Superior temporal gyrus (tissue), 1 donor: ENCODE results near the gene TERF2IP.

Experiments
- DNase-seq: peaks from one replicate; pipeline ENCODE4 v3.0.0-alpha.2; 2016; ENCODE audit errors: extremely low spot score

The TERF2IP gene

DNA sequence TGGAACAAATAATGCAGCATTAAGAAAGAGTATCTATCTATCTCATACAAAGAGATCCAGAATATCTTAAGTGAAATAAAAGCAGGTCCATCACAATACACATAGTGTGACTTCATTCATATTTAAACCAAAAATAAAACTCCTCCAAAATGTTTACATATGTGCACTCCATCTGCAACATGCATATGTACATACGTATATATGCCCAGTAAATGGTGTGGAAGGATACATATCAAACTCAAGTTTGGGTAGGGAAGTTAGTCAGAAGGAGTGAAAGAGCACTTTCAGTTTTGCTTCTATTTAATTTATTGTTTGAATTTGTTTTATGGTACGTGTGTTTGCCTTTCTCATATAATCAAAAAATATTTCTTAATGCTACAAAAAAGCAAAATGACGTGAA is 12.5 kb upstream of the TERF2IP start:
- no peak for DNase-seq

- DNase-seq: no peak
Measured at GRCh38 chr16:75640598-75640997, 7.0 kb upstream of the TERF2IP start.

DNA sequence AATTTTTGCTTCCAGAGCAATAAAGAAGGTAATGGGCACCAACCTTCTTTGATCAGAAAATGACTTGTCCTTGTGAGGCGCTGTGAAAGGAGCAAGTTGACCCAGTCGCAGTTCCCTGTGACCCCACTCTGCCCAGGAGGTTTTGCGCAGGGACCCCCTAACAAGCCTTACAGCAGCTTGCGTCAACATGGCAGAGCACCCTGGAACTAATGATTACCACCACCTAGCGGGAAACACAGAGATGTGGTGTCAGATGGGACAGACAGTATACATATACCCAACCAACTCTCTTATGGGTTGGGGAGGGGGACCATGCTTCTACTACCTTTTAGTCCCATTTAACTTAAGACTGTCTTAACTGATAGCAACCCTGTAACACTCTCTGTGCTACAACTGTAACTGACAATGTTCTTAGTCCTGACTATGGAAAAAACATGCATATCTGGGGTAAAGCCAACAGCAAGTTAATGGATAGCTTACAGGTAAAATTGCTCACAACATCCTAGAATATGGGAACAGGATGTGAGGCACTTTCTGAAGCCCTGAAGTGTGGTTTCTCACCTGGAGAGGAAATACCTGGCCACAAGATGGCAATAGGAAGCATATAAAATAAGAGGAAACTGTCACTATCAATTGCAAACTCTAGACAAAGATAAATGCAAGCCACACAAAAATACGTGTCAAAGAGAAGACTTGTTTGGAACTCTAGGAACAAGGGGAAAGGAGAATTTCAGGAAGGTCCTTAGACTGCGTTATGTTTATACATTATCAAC is 3.1 kb upstream of the TERF2IP start:
- no peak for DNase-seq

DNA sequence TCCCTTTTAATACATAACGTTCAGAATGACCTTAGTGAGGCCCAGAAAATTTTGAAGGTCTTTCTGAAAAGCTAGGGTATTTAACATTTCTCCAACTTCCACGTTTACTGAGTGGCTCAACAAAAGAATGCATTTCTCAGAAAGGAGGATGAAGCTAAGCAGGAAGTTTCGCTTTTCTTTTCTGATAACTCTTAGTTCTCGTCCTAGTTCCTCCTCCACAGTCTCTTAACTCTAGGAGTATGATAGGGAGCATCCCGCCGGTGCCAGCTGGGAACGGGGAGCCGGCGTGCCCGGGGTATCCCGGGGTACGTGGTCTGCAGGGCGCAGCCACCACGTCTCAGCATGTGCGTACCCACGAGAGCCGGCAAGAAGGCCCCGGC is 471 bp upstream of the TERF2IP start:
- no peak for DNase-seq

DNA sequence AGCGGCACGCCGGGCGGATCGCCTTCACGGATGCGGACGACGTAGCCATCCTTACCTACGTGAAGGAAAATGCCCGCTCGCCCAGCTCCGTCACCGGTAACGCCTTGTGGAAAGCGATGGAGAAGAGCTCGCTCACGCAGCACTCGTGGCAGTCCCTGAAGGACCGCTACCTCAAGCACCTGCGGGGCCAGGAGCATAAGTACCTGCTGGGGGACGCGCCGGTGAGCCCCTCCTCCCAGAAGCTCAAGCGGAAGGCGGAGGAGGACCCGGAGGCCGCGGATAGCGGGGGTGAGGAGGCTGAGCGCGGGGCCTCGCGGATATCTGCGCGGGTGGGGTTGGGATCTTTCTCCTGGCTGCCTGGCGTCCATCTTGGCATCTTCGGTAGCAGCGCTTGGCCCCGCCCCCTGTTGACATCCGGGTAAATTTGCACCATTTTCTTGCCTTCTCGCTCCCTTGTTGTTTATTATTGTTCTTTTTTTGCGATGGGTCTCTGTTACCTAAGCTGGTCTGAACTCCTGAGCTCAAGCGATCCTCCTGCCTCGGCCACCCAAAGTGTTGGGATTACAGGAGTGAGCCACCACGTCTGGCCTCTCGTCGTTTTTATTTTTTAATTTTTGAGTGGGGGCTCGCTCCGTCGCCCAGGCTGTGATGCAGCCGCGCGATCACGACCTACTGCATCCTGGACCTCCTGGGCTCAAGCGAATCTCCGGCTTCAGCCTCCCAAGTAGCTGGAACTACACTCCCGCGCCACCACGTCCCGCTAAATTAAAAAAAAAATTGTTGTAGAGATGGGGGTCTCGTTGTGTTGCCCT is 898 bp downstream of the TERF2IP start:
- DNase-seq: peak; percentile 91

- DNase-seq: peak; percentile 36
Measured at GRCh38 chr16:75653922-75654321, 6.3 kb downstream of the TERF2IP start.

- DNase-seq: no peak
Measured at GRCh38 chr16:75658175-75658574, 10.6 kb downstream of the TERF2IP start.

- peak; percentile 74 for DNase-seq
Measured at GRCh38 chr16:75660321-75660720, 12.7 kb downstream of the TERF2IP start.

DNA sequence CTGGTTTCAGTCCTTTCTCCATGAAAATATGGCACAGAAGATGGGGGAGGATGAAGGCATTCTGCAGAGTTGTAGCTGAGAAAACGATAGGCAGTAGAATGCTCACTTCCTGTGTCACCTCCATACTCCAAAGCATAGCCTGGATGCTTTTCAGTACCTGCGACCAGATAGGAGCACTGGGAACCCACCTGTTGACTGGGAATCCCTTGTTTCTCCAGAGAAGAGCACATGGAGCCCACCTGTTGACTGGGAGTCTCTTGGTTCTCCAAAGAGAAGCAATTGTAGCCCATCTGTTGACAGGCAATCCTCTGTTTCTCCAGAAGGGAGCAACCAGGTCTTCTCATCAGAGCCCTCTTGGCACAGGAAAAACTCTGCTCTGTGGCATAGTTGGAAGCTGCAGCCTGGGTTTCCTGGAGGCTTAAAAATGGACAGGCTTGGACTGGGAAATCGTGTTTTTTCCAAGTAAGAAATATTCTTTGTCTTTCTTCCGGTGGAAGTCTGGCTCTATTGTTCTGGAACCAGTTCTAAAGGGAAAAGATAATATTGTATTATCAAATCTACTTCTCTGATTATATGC is 13.2 kb downstream of the TERF2IP start:
- peak; percentile 47 for DNase-seq

- no peak for DNase-seq
Measured at GRCh38 chr16:75667503-75667902, 19.9 kb downstream of the TERF2IP start.

DNA sequence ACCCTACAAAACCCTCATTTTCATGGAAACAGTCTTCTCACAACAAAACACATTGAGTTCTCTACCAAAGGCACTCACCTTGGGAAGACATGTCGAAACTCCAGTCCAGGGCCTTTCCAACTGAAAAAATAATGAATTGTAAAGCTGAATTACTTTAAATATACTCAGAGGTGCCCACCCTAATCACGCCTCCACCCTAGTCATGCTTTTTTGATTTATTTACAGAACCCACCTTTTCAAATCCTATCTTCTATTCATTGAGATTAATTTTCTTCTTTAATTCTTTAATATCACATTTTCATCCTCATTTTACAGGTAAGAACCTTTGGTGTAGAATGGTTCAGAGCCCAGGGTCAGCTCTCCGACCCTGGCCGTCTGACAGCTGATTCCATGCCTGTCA is 29.3 kb downstream of the TERF2IP start, which contains the start of gene CPHXL2:
Gene CPHXL2, minus strand, starts transcription at position 101 of the 400 bp plus-strand sequence. Its CDS starts 10 bp downstream, at position 91.
- no peak for DNase-seq

DNA sequence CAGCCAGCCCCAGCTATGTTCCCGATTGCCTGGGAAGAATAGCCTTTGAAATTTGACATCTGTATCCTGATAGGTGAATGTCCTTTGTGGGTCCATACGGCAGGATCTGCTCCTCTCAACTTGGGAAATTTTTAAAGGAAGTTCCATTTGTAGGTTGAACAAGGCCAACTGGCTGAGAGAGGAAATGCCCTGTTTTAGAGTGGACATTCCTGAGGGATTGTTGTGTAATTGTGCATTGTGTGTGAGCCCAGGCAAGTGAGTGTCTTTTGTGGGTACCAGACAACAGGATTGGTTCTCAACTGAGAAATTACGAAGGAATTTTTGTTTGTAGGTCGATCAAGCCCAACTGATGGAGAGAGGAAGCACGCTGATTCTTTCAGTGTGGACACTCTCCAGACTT is 31.8 kb downstream of the TERF2IP start:
- no peak for DNase-seq

GRCh38 chr16:75682308-75682707 is 34.7 kb downstream of the TERF2IP start:
- no peak for DNase-seq

- no peak for DNase-seq
Measured at GRCh38 chr16:75687361-75687760, 39.8 kb downstream of the TERF2IP start.

DNA sequence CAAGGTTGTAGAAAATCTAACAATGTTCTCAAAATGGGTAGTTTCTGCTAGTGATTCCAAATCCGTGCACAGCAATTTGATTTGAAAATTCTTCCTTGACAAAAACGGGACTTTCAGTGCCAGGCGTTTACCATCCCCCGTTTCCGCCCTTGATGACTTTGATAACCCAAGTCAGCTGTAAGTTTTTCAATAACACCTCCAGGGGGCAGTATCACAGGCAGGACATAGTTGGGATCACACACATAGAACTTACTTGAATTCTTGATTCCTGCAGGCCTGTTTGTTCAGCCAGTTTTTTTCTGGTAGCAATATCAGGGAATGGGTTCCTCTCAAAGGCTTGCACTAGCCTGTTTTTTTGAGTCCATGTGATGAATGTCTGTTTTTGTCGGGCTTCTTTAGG is 48.1 kb downstream of the TERF2IP start:
- no peak for DNase-seq

GRCh38 chr16:75697571-75697970 is 50.0 kb downstream of the TERF2IP start:
- DNase-seq: no peak

DNA sequence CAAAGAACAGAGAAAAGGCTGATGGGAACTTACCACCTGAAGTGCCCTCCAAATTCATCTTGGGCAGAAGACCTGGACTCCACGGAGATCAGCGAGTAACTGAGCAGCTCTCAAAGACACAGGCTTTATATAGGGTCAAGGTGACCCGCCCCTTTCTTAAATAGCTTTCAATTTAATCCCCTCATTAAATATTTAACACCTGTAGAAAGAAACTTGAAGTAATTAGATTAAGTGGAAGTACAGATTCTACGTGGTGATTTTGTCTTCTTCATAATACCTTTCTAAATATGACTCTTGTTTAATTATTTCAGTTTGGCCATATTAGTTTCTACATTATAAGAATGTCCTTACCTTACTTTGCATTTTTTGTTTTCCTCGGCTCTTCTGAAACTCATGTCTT is 53.8 kb downstream of the TERF2IP start, which contains the start of gene DUXB:
Gene DUXB, minus strand, starts transcription at position 101 of the 400 bp plus-strand sequence. Its CDS starts 43 bp downstream, at position 58.
- no peak for DNase-seq

GRCh38 chr16:75702242-75702641 is 54.7 kb downstream of the TERF2IP start:
- no peak for DNase-seq

- DNase-seq: no peak
Measured at GRCh38 chr16:75703306-75703705, 55.7 kb downstream of the TERF2IP start.
